Measurements from ENCODE around the gene SCP2. TPM values are rescaled to one million over a fixed set of nuclear protein-coding genes. Genes with fewer than 3 reads are reported as not detected.

SCP2 gene
- total and polyA plus RNA-seq, 2 of the 4 experiments (the other 2 are of a cell fraction), result 70.4 to 83.1 TPM

DNA sequence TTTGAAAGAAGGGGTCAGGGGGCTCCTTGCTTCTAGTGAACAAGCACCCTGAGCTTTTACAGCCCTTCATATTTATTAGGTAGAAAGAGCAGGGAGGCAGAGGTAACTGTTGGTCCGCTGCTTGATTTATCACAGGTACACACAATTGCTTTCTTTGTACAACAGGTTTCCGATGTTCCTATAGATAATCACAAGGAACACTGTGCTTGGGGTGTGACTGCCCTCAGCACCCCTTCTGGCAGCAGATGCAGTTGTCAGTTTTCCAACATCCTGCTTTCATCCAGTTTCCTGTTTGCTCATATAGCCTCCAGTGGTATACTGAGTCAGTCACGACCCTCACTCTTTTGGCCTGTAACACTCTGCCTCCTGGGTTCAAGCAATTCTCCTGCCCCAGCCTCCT lies 40.6 kb downstream of the SCP2 start:
- no peak overlapping the region for H2BK5ac ChIP-seq (ENCODE audit: low read depth, low read length, poor library complexity, severe bottlenecking)
- 0 out of 2 replicates have a peak, but pooled peaks cover 1% of the 10 kb centered on the region for H3K36me3 ChIP-seq (ENCODE audit: control insufficient read depth, insufficient read depth, low read length)
- in situ Hi-C loops (cut with MboI; ENCODE audit: low sequenced_read_pairs), result no loop called here
- H4K91ac ChIP-seq (ENCODE audit: insufficient read depth, low read depth, low read length), result no peak overlapping the region
- H3K56ac ChIP-seq (ENCODE audit: extremely low read depth, insufficient read depth, low read length), result no peak overlapping the region
- no peak overlapping the region for H3K9ac ChIP-seq (ENCODE audit: low read depth, low read length)
- ChIA-PET CTCF (no interaction called here), POLR2A (ENCODE audit: unreplicated experiment) (no interaction called here)
- H2AK5ac ChIP-seq (ENCODE audit: low read depth, low read length), result no peak overlapping the region
- no peaks in the 10 kb centered on the region for H4K20me1 ChIP-seq (ENCODE audit: insufficient read depth, low read length)
- no TSS peak for BruUV-seq (replicated peaks)
- no peaks in the 10 kb centered on the region; the same call in none of the 2 replicates for H3K9me1 ChIP-seq (ENCODE audit: insufficient read depth, low read length)
- no peaks in the 10 kb centered on the region for H3K79me1 ChIP-seq (ENCODE audit: low read depth in 1 of 2, low read length in 2 of 2)
- no peak overlapping the region for H3K18ac ChIP-seq (ENCODE audit: low read depth, low read length)
- no peak overlapping the region for H3K27ac ChIP-seq (ENCODE audit: insufficient read depth, low read length)
- intact Hi-C loops (cut with micrococcal nuclease), result no loop called here
- DNase-seq (no peak), ATAC-seq (ENCODE audit: low read depth) (no peak)
- no peak overlapping the region for H4K5ac ChIP-seq (ENCODE audit: low read depth, low read length)
- H3K4me3 ChIP-seq (ENCODE audit: insufficient read depth, low read depth, low read length), result no peak overlapping the region
- no peak overlapping the region for H3K4me2 ChIP-seq (ENCODE audit: low read depth, low read length)
- no peak overlapping the region for H2BK120ac ChIP-seq (ENCODE audit: low read depth, low read length)
- no peak overlapping the region for H3K23ac ChIP-seq (ENCODE audit: low read depth, low read length)
- no peak overlapping the region for H2BK15ac ChIP-seq (ENCODE audit: low read depth, low read length)
- no peak overlapping the region for H2AFZ ChIP-seq (replicated peaks; ENCODE audit: low read length, poor library complexity)
- WGBS, 2 experiments (ENCODE audit: extremely low coverage in 2 of 2, insufficient read length in 1 of 2), result no CpG with 5 or more reads among the region's 3 CpGs
- H4K8ac ChIP-seq (ENCODE audit: low read depth in 2 of 2, low read length in 2 of 2), result no peak overlapping the region
- H3K4ac ChIP-seq (ENCODE audit: low read depth, low read length), result no peak overlapping the region
- no peaks in the 10 kb centered on the region for H3K27me3 ChIP-seq (ENCODE audit: control insufficient read depth, insufficient read depth, low read length)
- no peaks in the 10 kb centered on the region for H3K4me1 ChIP-seq (ENCODE audit: control insufficient read depth, insufficient read depth, low read length)
- no peak overlapping the region for H3K14ac ChIP-seq (replicated peaks; ENCODE audit: low read depth, low read length)
- H2BK20ac ChIP-seq (ENCODE audit: low read depth, low read length), result no peak overlapping the region
- H2AK9ac ChIP-seq (replicated peaks; ENCODE audit: low read depth, low read length, poor library complexity), result no peak overlapping the region
- dilution Hi-C loops (cut with HindIII; ENCODE audit: low sequenced_read_pairs, unreplicated experiment), result no loop called here
- H3K9me3 ChIP-seq (ENCODE audit: control insufficient read depth, insufficient read depth, low read length), result no peaks in the 10 kb centered on the region
- TF ChIP-seq MAZ (IDR thresholded peaks at IDR 0.05; ENCODE audit: borderline replicate concordance, low read depth, low read length) (no peak), USF2 (IDR thresholded peaks at IDR 0.05; ENCODE audit: low read depth, low read length) (no peak), RCOR1 (IDR thresholded peaks at IDR 0.05; ENCODE audit: insufficient replicate concordance, low read length) (no peak), CEBPB (IDR thresholded peaks at IDR 0.05; ENCODE audit: low read depth, low read length) (no peak), CHD1 (IDR thresholded peaks at IDR 0.05; ENCODE audit: low read depth, low read length) (no peak), BHLHE40 (IDR thresholded peaks at IDR 0.05; ENCODE audit: low read depth, low read length) (no peak), MXI1 (IDR thresholded peaks at IDR 0.05; ENCODE audit: borderline replicate concordance, low read depth, low read length) (no peak), CTCF (conservative IDR thresholded peaks at IDR 0.05; ENCODE audit: low read depth, low read length) (no peak), FOS (IDR thresholded peaks at IDR 0.05; ENCODE audit: low read depth, low read length) (no peak), RFX5 (IDR thresholded peaks at IDR 0.05; ENCODE audit: low read depth, low read length) (no peak), NFE2L2 (IDR thresholded peaks at IDR 0.05; ENCODE audit: low read depth, low read length) (no peak), POLR2A (IDR thresholded peaks at IDR 0.05; ENCODE audit: low read depth, low read length) (no peak), RAD21 (IDR thresholded peaks at IDR 0.05; ENCODE audit: low read length) (no peak), MAFK (IDR thresholded peaks at IDR 0.05; ENCODE audit: low read depth, low read length) (no peak), ELK1 (IDR thresholded peaks at IDR 0.05; ENCODE audit: borderline replicate concordance, low read depth, low read length) (no peak), SMC3 (IDR thresholded peaks at IDR 0.05; ENCODE audit: low read depth, low read length) (no peak)
